Endodermal cell (in vitro differentiated cells): ENCODE data around the gene THSD4. TPM values are rescaled to one million over a fixed set of nuclear protein-coding genes. Genes with fewer than 3 reads are reported as not detected.

ENCODE experiments used
- DNase-seq: peaks from one replicate; pipeline ENCODE4 v3.0.0-alpha.2; 2017
- H3K27ac ChIP-seq: 2 replicates; pipeline ENCODE4 v1.5.1; 2013; ENCODE audit warnings: mild to moderate bottlenecking, low read depth, low read length, moderate library complexity
- H3K27me3 ChIP-seq: 2 replicates; pipeline ENCODE4 v1.6.1; 2013; ENCODE audit warnings: mild to moderate bottlenecking, low read length, moderate library complexity; ENCODE audit not compliant: insufficient read depth, control insufficient read depth, poor library complexity, severe bottlenecking
- H3K36me3 ChIP-seq: 2 replicates; pipeline ENCODE4 v1.7.0; 2013; ENCODE audit warnings: mild to moderate bottlenecking, low read length, moderate library complexity; ENCODE audit not compliant: control insufficient read depth, insufficient read depth
- H3K4me1 ChIP-seq: one replicate; pipeline ENCODE4 v1.7.0; 2013; ENCODE audit warnings: low read length; ENCODE audit not compliant: control insufficient read depth, insufficient read depth
- H3K4me3 ChIP-seq: 2 replicates; pipeline ENCODE4 v1.5.1; 2013; ENCODE audit warnings: mild to moderate bottlenecking, low read length, moderate library complexity
- H3K9ac ChIP-seq: 2 replicates; pipeline ENCODE4 v1.6.1; 2013; ENCODE audit warnings: mild to moderate bottlenecking, low read length, moderate library complexity; ENCODE audit not compliant: poor library complexity, severe bottlenecking; ENCODE audit errors: extremely low read depth
- H3K9me3 ChIP-seq: 2 replicates; pipeline ENCODE4 v1.6.1; 2013; ENCODE audit warnings: mild to moderate bottlenecking, low read length, moderate library complexity; ENCODE audit not compliant: control insufficient read depth
- H3K27ac Mint-ChIP-seq: 2 replicates; pipeline ENCODE4 v1.8.0; 2020; ENCODE audit warnings: mixed read lengths
- H3K27me3 Mint-ChIP-seq: 2 replicates; pipeline ENCODE4 v1.8.0; 2021; ENCODE audit warnings: mild to moderate bottlenecking, mixed read lengths; ENCODE audit not compliant: insufficient read depth
- H3K36me3 Mint-ChIP-seq: 2 replicates; pipeline ENCODE4 v1.8.0; 2020; ENCODE audit warnings: low read depth, mixed read lengths
- H3K4me1 Mint-ChIP-seq: 2 replicates; pipeline ENCODE4 v1.8.0; 2020; ENCODE audit warnings: mixed read lengths
- H3K4me3 Mint-ChIP-seq: 2 replicates; pipeline ENCODE4 v1.8.0; 2020; ENCODE audit warnings: mild to moderate bottlenecking, moderate library complexity, mixed read lengths
- H3K9me3 Mint-ChIP-seq: 2 replicates; pipeline ENCODE4 v1.8.0; 2020; ENCODE audit warnings: mild to moderate bottlenecking, mixed read lengths
- WGBS, 2 experiments: methylation state at CpG; one replicate each; pipeline versions ENCODE4 v1.1.5 to v1.1.7; 2013; ENCODE audit warnings: missing lambda C conversion rate in 2 of 2, mixed read lengths in 1 of 2; ENCODE audit not compliant: insufficient coverage in 1 of 2, insufficient read length in 1 of 2; 5-methylcytosine and 5-hydroxymethylcytosine counted together
- total RNA-seq, 2 donors: library from RNA; stranded (reverse); fragmentation: NEBNext Ultra II Directional in 1 of 2; extraction: Animal tissue kit (Norgen Biotek cat#: 25700) in 1 of 2; gene quantifications; 2 replicates in 1 of 2; 3 replicates in 1 of 2; pipeline ENCODE4 v1.2.1, GENCODE V29; 2021
- TF ChIP-seq, protein P1 (sequence below): fragments of 200-600 bp; sonication (generic); conservative IDR thresholded peaks from 2 replicates; pipeline ENCODE4 v1.5.0; 2021; ENCODE audit warnings: antibody characterized with exemption, mild to moderate bottlenecking

THSD4 gene
- total RNA-seq, 2 donors from 2014 or later, result 4.6 to 5.4 TPM

GRCh38 chr15:71121442-71121841, 6.2 kb downstream of the THSD4 start:
- peaks cover 26% of the 10 kb centered on the region for H3K27me3 Mint-ChIP-seq
- Histone ChIP-seq H3K27ac (no peak overlapping the region), H3K27me3 (peaks cover 23% of the 10 kb centered on the region), H3K9me3 (no peaks in the 10 kb centered on the region), H3K9ac (no peak overlapping the region), H3K4me1 (no peaks in the 10 kb centered on the region), H3K36me3 (no peaks in the 10 kb centered on the region), H3K4me3 (no peak overlapping the region)
- no peak overlapping the region for H3K27ac Mint-ChIP-seq
- H3K36me3 Mint-ChIP-seq, result no peaks in the 10 kb centered on the region
- peaks cover 17% of the 10 kb centered on the region for H3K4me1 Mint-ChIP-seq
- H3K4me3 Mint-ChIP-seq, result no peak overlapping the region
- TF ChIP-seq, protein P1, sequence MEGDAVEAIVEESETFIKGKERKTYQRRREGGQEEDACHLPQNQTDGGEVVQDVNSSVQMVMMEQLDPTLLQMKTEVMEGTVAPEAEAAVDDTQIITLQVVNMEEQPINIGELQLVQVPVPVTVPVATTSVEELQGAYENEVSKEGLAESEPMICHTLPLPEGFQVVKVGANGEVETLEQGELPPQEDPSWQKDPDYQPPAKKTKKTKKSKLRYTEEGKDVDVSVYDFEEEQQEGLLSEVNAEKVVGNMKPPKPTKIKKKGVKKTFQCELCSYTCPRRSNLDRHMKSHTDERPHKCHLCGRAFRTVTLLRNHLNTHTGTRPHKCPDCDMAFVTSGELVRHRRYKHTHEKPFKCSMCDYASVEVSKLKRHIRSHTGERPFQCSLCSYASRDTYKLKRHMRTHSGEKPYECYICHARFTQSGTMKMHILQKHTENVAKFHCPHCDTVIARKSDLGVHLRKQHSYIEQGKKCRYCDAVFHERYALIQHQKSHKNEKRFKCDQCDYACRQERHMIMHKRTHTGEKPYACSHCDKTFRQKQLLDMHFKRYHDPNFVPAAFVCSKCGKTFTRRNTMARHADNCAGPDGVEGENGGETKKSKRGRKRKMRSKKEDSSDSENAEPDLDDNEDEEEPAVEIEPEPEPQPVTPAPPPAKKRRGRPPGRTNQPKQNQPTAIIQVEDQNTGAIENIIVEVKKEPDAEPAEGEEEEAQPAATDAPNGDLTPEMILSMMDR, result no peak
- no peaks in the 10 kb centered on the region for H3K9me3 Mint-ChIP-seq
- peak; percentile 68 for DNase-seq
- 57 to 84% methylated on average over 2 to 4 of the region's 4 CpGs for WGBS, 2 experiments

DNA sequence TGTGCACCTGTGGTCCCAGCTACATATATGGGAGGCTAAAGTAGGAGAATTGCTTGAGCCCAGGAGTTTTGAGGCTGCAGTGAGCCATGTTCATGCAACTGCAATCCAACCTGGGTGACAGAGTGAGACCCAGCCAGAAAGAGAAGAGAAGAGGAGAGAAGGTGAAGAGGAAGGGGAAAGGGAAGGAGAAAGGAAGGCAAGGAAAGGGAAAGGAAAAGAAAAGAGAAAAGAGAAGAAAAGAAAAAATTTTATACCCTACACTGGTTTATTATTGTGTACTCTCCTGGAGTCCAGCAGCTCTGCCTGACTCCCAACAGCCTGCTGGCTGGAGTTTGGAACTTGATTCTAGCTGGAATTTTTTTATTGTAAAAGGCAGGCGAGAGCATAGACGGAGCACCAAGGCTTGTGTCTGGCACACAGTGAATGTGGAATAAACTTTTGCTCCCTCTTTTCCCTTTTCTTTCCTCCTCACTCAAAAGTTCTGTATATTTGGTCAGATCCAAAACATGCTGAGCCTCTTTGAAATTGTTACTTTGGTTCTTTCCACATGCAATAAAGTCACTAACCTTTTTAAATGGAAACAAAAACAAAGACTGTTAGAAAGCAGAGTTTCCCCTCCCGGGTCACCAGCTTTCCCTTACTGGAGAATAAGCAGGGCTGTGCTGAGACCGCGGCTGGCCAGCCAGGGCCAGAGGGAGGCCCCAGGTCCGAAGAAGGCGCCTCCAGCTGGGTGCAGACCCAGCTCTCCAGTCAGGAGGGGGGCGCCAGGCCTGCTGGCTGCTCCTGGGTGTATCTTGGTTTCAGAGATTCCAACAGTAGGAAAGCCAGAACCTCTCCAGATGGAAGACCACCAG, 9.9 kb downstream of the THSD4 start:
- H3K4me1 Mint-ChIP-seq, result peaks cover 15% of the 10 kb centered on the region
- H3K9ac ChIP-seq, result no peak overlapping the region
- H3K4me3 ChIP-seq, result no peak overlapping the region
- H3K9me3 Mint-ChIP-seq, result no peaks in the 10 kb centered on the region
- no peaks in the 10 kb centered on the region for H3K9me3 ChIP-seq
- TF ChIP-seq, protein P1, result no peak
- no peaks in the 10 kb centered on the region for H3K36me3 ChIP-seq
- H3K4me3 Mint-ChIP-seq, result no peak overlapping the region
- WGBS, 2 experiments, result 92 to 95% methylated on average over 3 to 8 of the region's 8 CpGs
- no peak overlapping the region for H3K27ac Mint-ChIP-seq
- no peaks in the 10 kb centered on the region for H3K4me1 ChIP-seq
- no peak overlapping the region for H3K27ac ChIP-seq
- H3K36me3 Mint-ChIP-seq, result no peaks in the 10 kb centered on the region
- DNase-seq, result no peak
- H3K27me3 ChIP-seq, result no peaks in the 10 kb centered on the region
- H3K27me3 Mint-ChIP-seq, result peaks cover 2% of the 10 kb centered on the region

- TF ChIP-seq, protein P1, result peak; percentile 79
- Histone ChIP-seq H3K9me3 (no peaks in the 10 kb centered on the region), H3K27ac (no peak overlapping the region), H3K36me3 (no peaks in the 10 kb centered on the region), H3K4me1 (no peaks in the 10 kb centered on the region), H3K9ac (no peak overlapping the region), H3K4me3 (no peak overlapping the region), H3K27me3 (no peaks in the 10 kb centered on the region)
- Mint-ChIP-seq H3K9me3 (no peaks in the 10 kb centered on the region), H3K36me3 (no peaks in the 10 kb centered on the region), H3K27me3 (peaks cover 2% of the 10 kb centered on the region), H3K4me3 (no peak overlapping the region), H3K27ac (no peak overlapping the region), H3K4me1 (peaks cover 8% of the 10 kb centered on the region)
- WGBS, 2 experiments, result 91 to 95% methylated on average over 6 to 14 of the region's 14 CpGs
- peak; percentile 85 for DNase-seq
Measured at GRCh38 chr15:71125831-71126450, 10.7 kb downstream of the THSD4 start.
